ENCODE results near the gene SIGLEC7.

The SIGLEC7 gene

GRCh38 chr19:51142119-51142518 is at the start of gene SIGLEC7:
Gene SIGLEC7, plus strand, starts transcription at chr19:51142301. Its CDS starts 69 bp downstream, at chr19:51142370.
- DNase-seq (ENCODE audit: low read depth, low spot score) = no peak

DNA sequence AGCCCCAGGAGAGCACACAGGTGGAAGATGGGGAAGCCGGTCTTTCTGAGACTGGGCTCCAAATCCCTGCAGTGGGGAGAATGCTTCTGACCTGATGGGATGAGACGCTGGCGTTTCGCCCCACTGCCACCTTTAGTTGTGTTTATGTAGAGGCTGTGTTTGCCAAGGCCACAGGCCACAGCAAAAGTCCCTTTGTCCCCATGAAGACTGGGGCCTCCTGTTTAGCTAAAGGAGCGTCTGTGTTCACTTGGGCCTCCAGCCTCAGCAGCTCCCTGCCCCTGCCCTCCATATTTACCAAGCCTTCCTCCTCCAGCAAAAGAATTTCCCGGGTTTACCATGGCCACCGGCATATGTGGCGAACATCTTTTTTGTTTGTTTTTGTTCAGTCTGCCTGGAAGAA is 49.0 kb upstream of the SIGLEC7 start:
- no peak for DNase-seq (ENCODE audit: low read depth, low spot score)

GRCh38 chr19:51093510-51094345 is 48.4 kb upstream of the SIGLEC7 start:
- no peak for DNase-seq (ENCODE audit: low read depth, low spot score)

GRCh38 chr19:51094696-51095279 is 47.3 kb upstream of the SIGLEC7 start:
- no peak for DNase-seq (ENCODE audit: low read depth, low spot score)

DNA sequence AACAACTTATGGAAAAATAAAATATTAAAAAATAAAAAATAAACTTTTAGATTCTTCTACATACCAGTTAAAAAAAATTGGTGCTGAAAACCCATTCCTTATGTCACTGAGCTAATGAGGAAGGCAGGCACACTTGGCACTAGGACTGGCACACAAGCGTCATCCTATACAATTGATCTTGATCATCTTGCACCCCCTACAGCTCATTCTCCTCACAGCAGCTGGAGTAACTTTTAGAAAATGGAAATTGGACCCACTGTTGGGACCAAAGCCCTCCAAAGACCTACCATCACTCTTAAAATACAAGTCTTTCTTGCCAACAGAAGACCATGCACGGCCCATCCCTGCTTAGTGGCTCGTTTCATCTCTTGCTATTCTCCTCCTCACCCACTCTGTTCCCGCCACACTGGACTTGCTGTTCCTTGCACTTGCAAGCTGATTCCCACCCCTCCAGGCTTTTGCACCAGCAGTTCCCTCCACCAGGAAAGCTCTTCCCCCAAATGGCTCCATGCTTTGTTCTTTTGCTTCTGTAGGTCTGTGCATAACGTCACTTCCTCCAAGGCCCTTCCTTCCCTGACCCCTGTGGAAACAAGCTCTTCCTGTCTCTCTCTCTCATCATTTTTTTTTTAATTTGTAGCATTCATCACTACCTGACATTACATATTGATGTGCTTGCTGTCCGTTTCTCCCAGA is 45.5 kb upstream of the SIGLEC7 start:
- no peak for DNase-seq (ENCODE audit: low read depth, low spot score)

DNA sequence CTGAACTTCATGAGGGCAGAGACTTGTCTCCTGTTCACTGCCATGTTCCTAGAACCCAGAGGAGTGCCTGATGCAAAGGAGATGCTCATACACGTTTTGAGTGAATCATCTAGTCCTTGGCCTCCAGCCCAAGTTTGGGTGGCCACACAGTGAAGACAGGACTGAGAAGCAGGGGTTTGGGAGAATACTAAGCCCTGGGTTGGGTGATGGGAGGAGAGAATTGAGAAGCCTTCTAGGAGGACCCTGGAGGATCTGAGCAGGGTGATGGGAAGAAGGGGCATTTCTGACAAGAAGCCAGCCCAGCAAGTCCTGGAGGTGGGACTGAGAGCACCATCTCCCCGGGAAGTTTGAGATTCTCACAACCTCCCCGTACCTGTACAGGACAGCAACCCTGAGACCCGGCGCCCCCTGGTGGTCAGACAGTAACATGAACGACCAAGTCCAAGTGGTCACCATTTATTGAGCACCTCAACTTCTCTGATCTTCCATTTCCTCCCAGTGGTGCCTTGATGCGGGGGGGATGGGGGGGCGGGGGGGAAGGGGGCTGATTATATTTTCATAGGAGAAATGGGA is 44.8 kb upstream of the SIGLEC7 start:
- DNase-seq (ENCODE audit: low read depth, low spot score) = no peak

DNA sequence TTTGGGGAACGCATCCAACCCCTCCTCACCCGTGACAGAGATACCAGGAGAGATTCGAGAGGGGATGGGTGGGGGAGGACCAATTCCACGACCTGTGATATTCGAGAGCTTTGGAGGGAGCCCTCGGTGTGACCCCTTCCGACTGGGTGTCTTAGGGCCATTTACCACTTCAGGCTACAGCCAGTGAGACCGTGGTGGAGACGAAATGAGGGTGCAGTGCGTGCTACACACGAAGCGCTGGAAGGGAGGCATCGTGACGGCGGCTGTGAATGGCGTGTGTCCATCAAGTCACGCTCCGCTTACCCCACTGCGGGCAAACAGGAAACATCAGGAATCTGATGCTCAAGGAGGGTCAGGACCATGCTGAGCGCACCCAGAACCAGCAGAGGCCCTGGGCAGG is 44.3 kb upstream of the SIGLEC7 start:
- no peak for DNase-seq (ENCODE audit: low read depth, low spot score)

DNA sequence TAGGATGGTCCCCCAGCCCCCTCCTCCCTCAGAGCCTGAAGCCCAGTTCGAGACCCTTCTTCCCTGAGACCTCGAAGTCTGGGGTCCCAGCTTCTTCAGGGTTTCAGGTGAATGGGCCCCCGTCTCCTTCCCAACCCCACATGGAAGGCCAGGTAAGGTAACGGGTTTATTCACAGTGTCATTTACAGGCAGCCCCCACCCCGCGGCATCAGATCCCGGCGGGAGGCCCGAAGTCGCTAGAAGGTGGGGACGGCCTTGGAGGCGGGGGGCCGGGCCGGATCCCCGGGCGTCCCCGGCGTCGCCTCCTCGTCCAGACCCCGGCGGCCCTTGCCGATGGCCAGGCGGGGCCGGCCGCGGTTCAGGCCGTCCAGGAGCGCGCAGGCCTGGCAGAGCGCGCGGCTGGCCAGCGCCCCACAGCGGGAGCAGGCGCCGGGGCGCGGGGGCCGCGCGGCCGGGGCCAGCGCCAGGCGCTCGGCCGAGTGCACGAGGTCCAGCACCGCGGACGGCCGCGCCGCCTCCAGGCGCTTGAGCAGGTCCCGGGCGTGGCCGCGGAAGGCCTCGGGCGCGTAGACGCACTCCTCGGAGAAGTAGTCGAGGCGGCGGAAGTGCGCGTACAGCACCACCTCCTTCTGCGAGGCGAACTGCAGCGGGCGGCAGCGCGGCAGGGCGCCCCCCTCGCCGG is 43.6 kb upstream of the SIGLEC7 start:
- no peak for DNase-seq (ENCODE audit: low read depth, low spot score)

DNA sequence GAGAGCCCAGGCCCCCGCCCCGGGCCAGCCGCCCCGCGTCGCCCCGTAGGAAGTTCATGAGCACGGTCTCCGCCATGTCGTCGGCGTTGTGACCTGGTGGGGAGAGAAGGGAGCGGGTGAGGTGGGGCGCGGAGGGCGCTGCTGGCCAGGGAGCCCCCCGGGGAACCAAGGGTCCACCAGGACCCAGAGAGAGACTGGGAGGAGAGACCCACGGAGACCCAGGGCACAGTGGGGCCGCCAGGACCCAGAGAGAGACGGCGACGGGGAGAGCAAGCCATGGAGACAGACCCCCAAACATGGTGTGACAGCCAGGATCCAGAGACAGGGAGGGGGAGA is 43.1 kb upstream of the SIGLEC7 start:
- DNase-seq (ENCODE audit: low read depth, low spot score) = no peak

- DNase-seq (ENCODE audit: low read depth, low spot score) = no peak
Measured at GRCh38 chr19:51100601-51101000, 41.5 kb upstream of the SIGLEC7 start.

DNA sequence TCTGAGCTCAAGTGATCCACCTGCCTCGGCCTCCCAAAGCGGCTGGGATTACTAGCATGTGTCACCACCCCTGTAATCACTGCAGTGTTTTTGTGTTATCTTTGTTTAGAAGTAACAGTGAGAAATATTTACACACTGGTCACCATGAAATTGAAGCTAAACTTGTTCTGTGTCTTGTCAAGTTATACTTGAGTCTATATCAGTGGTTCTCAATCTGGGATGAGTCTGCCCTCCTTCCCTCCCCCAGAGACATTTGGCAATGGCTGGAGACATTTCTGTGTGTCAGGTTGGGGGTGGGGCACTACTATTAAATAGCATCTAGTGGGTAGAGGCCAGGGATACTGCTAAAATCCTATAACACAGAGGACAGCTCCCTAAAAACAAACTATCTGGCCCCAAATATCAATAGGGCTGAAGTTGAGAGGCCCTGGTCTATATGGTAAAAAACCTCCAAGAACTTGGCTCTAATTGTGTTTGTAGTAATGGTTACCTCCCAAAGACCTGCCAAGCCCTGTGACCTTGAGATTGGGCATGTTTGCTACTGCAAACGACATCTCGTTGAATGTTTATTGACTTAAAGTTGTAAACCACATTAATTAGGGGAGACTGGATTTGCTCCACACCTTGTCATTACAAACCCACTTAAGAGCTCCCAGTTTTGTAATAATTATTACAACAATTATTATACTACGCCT is 40.8 kb upstream of the SIGLEC7 start:
- DNase-seq (ENCODE audit: low read depth, low spot score) = no peak

DNA sequence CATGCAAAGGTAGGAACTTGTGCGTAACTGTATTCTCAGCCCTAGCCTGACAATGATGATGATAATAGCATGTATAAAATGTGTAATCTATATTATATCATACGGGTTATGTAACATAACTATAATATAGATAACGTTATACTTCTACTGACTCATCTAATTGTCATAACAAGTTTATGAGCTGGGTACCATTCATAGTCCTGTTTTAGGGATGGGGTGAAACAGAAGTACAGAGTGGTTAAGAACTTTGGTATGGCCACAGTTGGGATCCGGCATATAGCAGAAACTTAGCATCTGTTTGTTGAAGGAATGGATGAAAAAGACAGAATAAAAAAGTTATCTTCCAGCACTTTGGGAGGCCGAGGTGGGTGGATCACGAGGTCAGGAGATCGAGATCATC is 39.1 kb upstream of the SIGLEC7 start:
- DNase-seq (ENCODE audit: low read depth, low spot score) = no peak

- DNase-seq (ENCODE audit: low read depth, low spot score) = no peak
Measured at GRCh38 chr19:51103926-51104341, 38.2 kb upstream of the SIGLEC7 start.

DNA sequence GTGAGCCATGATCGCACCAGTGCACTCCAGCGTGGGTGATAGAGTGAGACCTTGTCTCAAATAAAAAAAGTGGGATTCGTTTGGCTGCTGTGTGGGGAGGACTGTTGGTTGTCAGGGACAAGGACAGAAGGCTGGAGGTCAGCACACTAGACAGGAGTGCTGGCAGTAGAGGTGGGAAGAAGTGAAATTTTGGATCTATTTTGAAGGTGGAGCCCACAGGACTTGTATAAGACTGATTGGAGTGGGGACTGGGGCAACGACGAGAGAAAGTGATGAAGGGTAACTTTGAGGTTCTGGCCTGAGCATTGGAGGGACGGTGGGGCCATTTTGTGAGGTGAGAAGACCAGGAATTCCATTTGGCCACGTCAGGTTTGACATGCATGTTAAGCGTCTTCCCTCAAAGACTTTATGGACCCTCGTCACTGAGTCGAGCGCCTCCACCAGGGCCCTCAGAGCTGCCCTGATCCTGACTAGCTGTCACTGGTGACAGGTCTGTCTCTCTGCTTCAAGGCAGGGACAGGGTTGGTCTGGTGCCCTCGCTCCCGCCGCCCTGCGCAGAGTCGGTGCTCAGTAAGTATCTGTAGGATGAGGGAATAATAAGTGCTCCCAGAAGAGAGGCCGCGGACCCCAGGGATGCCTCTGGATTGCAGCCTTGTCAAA is 34.6 kb upstream of the SIGLEC7 start:
- DNase-seq (ENCODE audit: low read depth, low spot score) = no peak

DNA sequence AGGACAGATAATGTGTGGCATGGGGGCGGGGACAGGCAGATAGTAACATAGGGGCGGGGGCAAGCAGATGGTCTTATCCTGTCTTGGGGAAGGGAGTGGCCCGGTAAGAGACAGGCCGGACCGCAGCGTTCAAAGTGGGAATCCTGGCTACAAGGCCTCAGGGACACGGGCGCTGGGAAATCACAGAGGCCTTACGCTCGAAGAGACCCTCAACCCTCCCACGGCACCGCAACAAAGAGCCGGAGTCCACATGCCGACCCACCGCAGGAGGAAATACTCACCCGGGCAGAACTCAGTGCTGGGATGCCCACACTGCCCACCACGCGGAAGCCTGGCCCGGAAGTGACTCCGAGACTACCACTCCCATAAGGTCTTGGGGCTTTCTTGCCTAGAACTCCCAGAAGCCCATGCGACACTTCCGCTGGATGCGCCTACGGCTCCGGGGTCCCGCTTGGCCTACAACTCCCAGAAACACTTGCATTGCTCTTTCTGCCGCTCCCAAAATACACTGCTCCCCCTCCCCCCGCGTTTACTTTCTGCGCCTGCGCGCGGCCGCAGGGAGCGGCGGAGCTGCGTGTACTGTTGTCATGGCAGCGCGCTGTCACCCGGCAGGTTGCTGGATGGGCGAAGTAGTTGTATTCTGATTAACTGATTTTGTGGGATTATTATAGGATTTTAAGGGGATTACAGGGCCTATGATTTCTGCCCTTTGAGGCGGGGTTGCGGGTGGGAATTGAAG is 33.9 kb upstream of the SIGLEC7 start, which contains the start of gene CTU1:
Gene CTU1 (minus strand): TSS at position 344 of the 739 bp plus-strand sequence. CDS start 3,840 bp downstream, outside the sequence.
- DNase-seq (ENCODE audit: low read depth, low spot score) = peak; percentile 99

DNA sequence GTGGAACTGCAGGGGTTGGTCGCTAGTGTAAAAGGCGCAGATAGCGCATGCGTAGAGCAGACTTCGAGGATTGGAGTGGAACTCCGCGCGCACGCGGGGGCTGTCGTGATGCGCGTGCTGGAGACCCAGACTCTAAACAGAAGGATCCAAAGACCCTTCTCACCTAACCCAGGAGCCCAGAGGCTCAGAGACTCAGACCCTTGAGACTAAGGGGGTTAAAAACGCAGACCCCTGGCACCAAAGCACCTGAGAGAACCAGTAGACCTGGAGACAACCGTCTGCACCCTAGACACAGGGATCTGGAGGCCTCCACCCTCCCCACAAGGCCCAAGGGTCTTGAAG is 33.3 kb upstream of the SIGLEC7 start:
- DNase-seq (ENCODE audit: low read depth, low spot score) = no peak

- DNase-seq (ENCODE audit: low read depth, low spot score) = no peak
Measured at GRCh38 chr19:51110666-51110971, 31.5 kb upstream of the SIGLEC7 start.

DNA sequence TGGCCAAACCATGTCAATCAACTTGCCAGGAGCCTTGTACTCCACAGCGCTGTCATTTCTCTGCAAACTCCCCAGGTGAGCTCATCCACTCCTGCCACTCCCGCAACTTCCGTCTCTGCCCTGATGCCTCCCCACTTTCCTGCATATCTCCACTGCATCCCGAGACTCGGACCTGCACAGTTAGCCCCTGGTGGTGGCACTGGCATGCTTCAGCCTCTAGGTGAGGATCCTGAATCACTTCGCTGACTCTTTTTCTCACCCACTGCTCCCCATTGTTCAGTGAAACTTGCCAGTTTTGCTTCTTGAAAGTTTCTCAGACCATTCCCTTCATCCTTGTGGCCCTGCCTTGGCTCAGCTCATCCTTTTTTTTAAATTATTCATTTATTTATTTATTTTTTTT is 30.5 kb upstream of the SIGLEC7 start:
- DNase-seq (ENCODE audit: low read depth, low spot score) = no peak

GRCh38 chr19:51114087-51114729 is 27.9 kb upstream of the SIGLEC7 start:
- no peak for DNase-seq (ENCODE audit: low read depth, low spot score)

Measured in iPS DF 19.7 (cell line).